Caco-2 (cell line): ENCODE data around the gene KMT5C. TPM values are rescaled to one million over a fixed set of nuclear protein-coding genes. Genes with fewer than 3 reads are reported as not detected.
A peak's percentile ranks its signal among the peaks of the same experiment; 100 is the strongest.

Experiments
- BruUV-seq: library from RNA; stranded (reverse); fragments of 400-500 nt; replicated peaks from 2 replicates; lab custom pipeline; 2021; lab: Mats Ljungman, UMichigan
- CTCF ChIA-PET: fragments of 300-600 bp; sonication (Branson Sonifier 250); formaldehyde crosslinking; loops from one replicate; lab custom pipeline; 2022; ENCODE audit warnings: antibody characterized with exemption; lab: Charles Lee
- POLR2A ChIA-PET: fragments of 300-600 bp; sonication (Branson Sonifier 250); formaldehyde crosslinking; loops from one replicate; lab custom pipeline; 2022; ENCODE audit warnings: antibody characterized with exemption; lab: Charles Lee
- DNase-seq, 2 experiments: peaks; one replicate each; pipeline versions ENCODE4 v3.0.0 to v3.0.0-alpha.2; 2020 to 2022
- H3K27me3 ChIP-seq: replicated peaks from 2 replicates; pipeline ENCODE4 v1.6.0; 2011; ENCODE audit warnings: low read length; ENCODE audit not compliant: control insufficient read depth, insufficient read depth
- H3K36me3 ChIP-seq: 2 replicates; pipeline ENCODE4 v1.5.1; 2011; ENCODE audit warnings: low read length; ENCODE audit not compliant: control insufficient read depth, insufficient read depth
- H3K4me1 ChIP-seq: fragments of 250-450 bp; sonication (Bioruptor Pico); 2 replicates; pipeline ENCODE4 v1.5.1; 2020; ENCODE audit warnings: mild to moderate bottlenecking
- H3K4me3 ChIP-seq: 2 replicates; pipeline ENCODE4 v1.5.1; 2011; ENCODE audit warnings: low read depth, mild to moderate bottlenecking, control low read depth, low read length
- H3K9me3 ChIP-seq: fragments of 250-450 bp; sonication (Bioruptor Pico); 2 replicates; pipeline ENCODE4 v1.5.1; 2020; ENCODE audit warnings: mild to moderate bottlenecking, moderate library complexity
- H3K27ac Mint-ChIP-seq: one replicate; pipeline ENCODE4 v1.8.0; 2022; ENCODE audit warnings: mixed read lengths; ENCODE audit not compliant: unreplicated experiment
- H3K27me3 Mint-ChIP-seq: one replicate; pipeline ENCODE4 v1.8.0; 2022; ENCODE audit warnings: mixed read lengths; ENCODE audit not compliant: insufficient read depth, unreplicated experiment
- H3K36me3 Mint-ChIP-seq: one replicate; pipeline ENCODE4 v1.8.0; 2022; ENCODE audit warnings: mild to moderate bottlenecking, mixed read lengths; ENCODE audit not compliant: insufficient read depth, unreplicated experiment
- H3K4me1 Mint-ChIP-seq: one replicate; pipeline ENCODE4 v1.8.0; 2022; ENCODE audit warnings: low read depth, mixed read lengths; ENCODE audit not compliant: unreplicated experiment
- H3K4me3 Mint-ChIP-seq: one replicate; pipeline ENCODE4 v1.8.0; 2022; ENCODE audit warnings: mild to moderate bottlenecking, moderate library complexity, mixed read lengths; ENCODE audit not compliant: unreplicated experiment
- H3K9me3 Mint-ChIP-seq: one replicate; pipeline ENCODE4 v1.8.0; 2022; ENCODE audit warnings: mixed read lengths; ENCODE audit not compliant: unreplicated experiment
- CTCF ChIP-seq, 2 experiments: fragments of 200-600 bp in 1 of 2; IDR thresholded peaks; 1 replicate in 1 of 2; 2 replicates in 1 of 2; pipeline versions ENCODE4 v1.5.1 to v1.8.0; 2011 to 2022; ENCODE audit warnings: antibody characterized with exemption in 1 of 2, control low read depth in 1 of 2, inconsistent platforms in 1 of 2, low read depth in 1 of 2, low read length in 1 of 2, mild to moderate bottlenecking in 1 of 2, moderate library complexity in 1 of 2; ENCODE audit not compliant: insufficient read depth in 1 of 2, severe bottlenecking in 1 of 2, unreplicated experiment in 1 of 2
- intact Hi-C: fragments of 100-400 bp; cut with micrococcal nuclease; formaldehyde crosslinking; loops from one replicate; pipeline ENCODE4 v1.10.0; 2022; ENCODE audit not compliant: unreplicated experiment
- total RNA-seq: library from RNA; stranded (reverse); gene quantifications from 2 replicates; pipeline ENCODE4 v1.2.3, GENCODE V29; 2022

KMT5C gene
- total RNA-seq, 1 experiment from 2014 or later = 26.3 TPM

- H3K36me3 ChIP-seq = peaks cover 18% of the 10 kb centered on the region
- POLR2A ChIA-PET = interaction anchor here (0.6 to 1.3 kb wide), 3 partner anchors 21 to 47 kb away, joined by 4 to 8 read pairs (median 6); partner anchors contain the start of genes KMT5C and UBE2S
- Mint-ChIP-seq H3K4me1 (peaks cover 18% of the 10 kb centered on the region), H3K9me3 (no peaks in the 10 kb centered on the region), H3K4me3 (peak within 1 kb of the TSS; percentile 93), H3K36me3 (peaks cover 59% of the 10 kb centered on the region), H3K27me3 (no peaks in the 10 kb centered on the region), H3K27ac (peak within 1 kb of the TSS; percentile 89)
- TF ChIP-seq CTCF (IDR thresholded peaks at IDR 0.05; ENCODE audit: insufficient read depth in 1 of 2, low read depth in 1 of 2, low read length in 1 of 2, severe bottlenecking in 1 of 2, unreplicated experiment in 1 of 2) = no peak
- H3K9me3 ChIP-seq = no peaks in the 10 kb centered on the region
- BruUV-seq = no TSS peak
- H3K4me1 ChIP-seq = peaks cover 30% of the 10 kb centered on the region
- peak within 1 kb of the TSS; percentile 95 for H3K4me3 ChIP-seq
- no peaks in the 10 kb centered on the region for H3K27me3 ChIP-seq
- DNase-seq = peak; percentile 98 to 99
- intact Hi-C loops = loop anchor here (1.0 to 10.0 kb wide), 7 partner anchors 22 to 249 kb away; partner anchors contain the start of genes HSPBP1, KMT5C and PPP6R1
- CTCF ChIA-PET = no interaction called here
These were observed 46.2 kb downstream of the KMT5C start, which contains the start of gene RPL28 for GRCh38 chr19:55385724-55386492. Gene RPL28, plus strand, starts transcription at chr19:55385932. Its CDS starts 426 bp downstream, at chr19:55386358.

GRCh38 chr19:55386493-55386971, 46.9 kb downstream of the KMT5C start:
- ChIA-PET CTCF (no interaction called here), POLR2A (interaction anchor here (1.2 kb wide), 1 partner anchor 47 kb away, joined by 4 read pairs; the partner anchor contains the start of gene KMT5C)
- Mint-ChIP-seq H3K36me3 (peaks cover 61% of the 10 kb centered on the region), H3K4me1 (peaks cover 15% of the 10 kb centered on the region), H3K27ac (peak overlapping the region; percentile 89), H3K27me3 (no peaks in the 10 kb centered on the region), H3K4me3 (peak overlapping the region; percentile 93), H3K9me3 (no peaks in the 10 kb centered on the region)
- H3K4me1 ChIP-seq = peaks cover 30% of the 10 kb centered on the region
- H3K36me3 ChIP-seq = peaks cover 18% of the 10 kb centered on the region
- BruUV-seq = TSS peak; percentile 73
- no peaks in the 10 kb centered on the region for H3K27me3 ChIP-seq
- DNase-seq = no peak
- peak overlapping the region; percentile 95 for H3K4me3 ChIP-seq
- TF ChIP-seq CTCF (IDR thresholded peaks at IDR 0.05; ENCODE audit: insufficient read depth in 1 of 2, low read depth in 1 of 2, low read length in 1 of 2, severe bottlenecking in 1 of 2, unreplicated experiment in 1 of 2) = no peak
- H3K9me3 ChIP-seq = no peaks in the 10 kb centered on the region
- intact Hi-C loops = loop anchor here (10.0 kb wide), 1 partner anchor 248 kb away; no protein-coding TSS in a partner anchor
